OCI-LY3 (cell line): ENCODE data around the gene PDIA5.

Experiments
- EZH2phosphoT487 ChIP-seq: fragments of 200-600 bp; shearing (Covaris generic); IDR thresholded peaks from 2 replicates; pipeline ENCODE4 v1.6.1; 2018; ENCODE audit warnings: antibody characterized with exemption, mixed run types, low read depth
- TF ChIP-seq, protein P1 (sequence below): fragments of 200-600, 300-600 bp; sonication (generic); IDR thresholded peaks from 2 replicates; pipeline ENCODE4 v1.5.1; 2014; ENCODE audit warnings: antibody characterized with exemption, low read length, low read depth

DNA sequence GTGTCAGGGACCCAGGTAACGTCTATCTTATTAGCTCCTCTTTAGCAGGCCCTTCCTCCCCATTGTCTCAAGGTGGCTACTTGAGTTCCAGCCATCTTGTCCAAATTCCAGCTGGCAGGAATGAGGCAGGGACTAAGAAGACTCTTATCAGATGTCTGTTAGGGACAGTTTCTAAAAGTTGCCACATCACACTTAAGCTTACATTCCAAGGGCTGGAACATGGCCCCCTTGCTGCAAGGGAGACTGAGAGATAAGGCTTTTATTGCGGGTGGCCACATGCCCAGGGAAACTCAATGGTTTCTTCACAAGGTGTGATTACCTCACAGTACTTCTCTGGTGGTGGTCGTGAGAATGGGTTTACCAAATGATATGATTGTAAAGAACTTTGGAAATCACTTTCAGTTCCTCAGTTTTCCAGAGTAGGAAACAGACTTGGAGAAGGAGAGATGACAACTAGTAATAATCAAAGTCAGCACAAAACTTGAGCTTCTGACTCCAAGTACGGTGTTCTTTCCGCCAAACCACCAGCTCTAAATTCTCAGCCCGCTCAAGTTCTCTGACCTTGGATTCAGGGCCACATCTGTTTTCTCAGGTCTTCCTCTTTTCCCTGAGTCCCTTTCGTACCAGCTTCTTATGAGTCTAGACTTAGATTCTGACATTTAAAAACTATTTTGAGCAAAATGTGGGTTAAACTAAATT, 14.2 kb downstream of the PDIA5 start:
- TF ChIP-seq, protein P1, sequence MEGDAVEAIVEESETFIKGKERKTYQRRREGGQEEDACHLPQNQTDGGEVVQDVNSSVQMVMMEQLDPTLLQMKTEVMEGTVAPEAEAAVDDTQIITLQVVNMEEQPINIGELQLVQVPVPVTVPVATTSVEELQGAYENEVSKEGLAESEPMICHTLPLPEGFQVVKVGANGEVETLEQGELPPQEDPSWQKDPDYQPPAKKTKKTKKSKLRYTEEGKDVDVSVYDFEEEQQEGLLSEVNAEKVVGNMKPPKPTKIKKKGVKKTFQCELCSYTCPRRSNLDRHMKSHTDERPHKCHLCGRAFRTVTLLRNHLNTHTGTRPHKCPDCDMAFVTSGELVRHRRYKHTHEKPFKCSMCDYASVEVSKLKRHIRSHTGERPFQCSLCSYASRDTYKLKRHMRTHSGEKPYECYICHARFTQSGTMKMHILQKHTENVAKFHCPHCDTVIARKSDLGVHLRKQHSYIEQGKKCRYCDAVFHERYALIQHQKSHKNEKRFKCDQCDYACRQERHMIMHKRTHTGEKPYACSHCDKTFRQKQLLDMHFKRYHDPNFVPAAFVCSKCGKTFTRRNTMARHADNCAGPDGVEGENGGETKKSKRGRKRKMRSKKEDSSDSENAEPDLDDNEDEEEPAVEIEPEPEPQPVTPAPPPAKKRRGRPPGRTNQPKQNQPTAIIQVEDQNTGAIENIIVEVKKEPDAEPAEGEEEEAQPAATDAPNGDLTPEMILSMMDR: no peak
- TF ChIP-seq EZH2phosphoT487: no peak
